Natural killer cell treated with Interleukin-12 subunit alpha and Interleukin-12 subunit beta and Interleukin-15 and Interleukin-18, amount 100 ng/mL, for 72 hours (primary cell): Measurements from ENCODE around the gene CHPF. TPM values are rescaled to one million over a fixed set of nuclear protein-coding genes. Genes with fewer than 3 reads are reported as not detected.

Experiments
- ATAC-seq, 2 donors: fragments of 150-1000 bp; cut with Tn5 transposase in 1 of 2; sonication (Bioruptor Pico), chemical (Tn5 transposase) in 1 of 2; 2 replicates each; pipeline ENCODE4 v1.10.0; 2021
- DNase-seq: peaks from one replicate; pipeline ENCODE4 v3.0.0; 2022; ENCODE audit warnings: low spot score
- H3K27ac Mint-ChIP-seq, 2 donors: 1 replicate in 1 of 2; 2 replicates in 1 of 2; pipeline ENCODE4 v1.8.0; 2022; ENCODE audit warnings: mixed read lengths in 2 of 2, mild to moderate bottlenecking in 1 of 2, moderate library complexity in 1 of 2
- H3K27me3 Mint-ChIP-seq, 2 donors: 1 replicate in 1 of 2; 2 replicates in 1 of 2; pipeline ENCODE4 v1.8.0; 2022; ENCODE audit warnings: mixed read lengths in 2 of 2
- H3K36me3 Mint-ChIP-seq: one replicate; pipeline ENCODE4 v1.8.0; 2022; ENCODE audit warnings: mixed read lengths
- H3K4me1 Mint-ChIP-seq, 2 donors: 1 replicate in 1 of 2; 2 replicates in 1 of 2; pipeline ENCODE4 v1.8.0; 2022; ENCODE audit warnings: low read depth in 2 of 2, mixed read lengths in 2 of 2, mild to moderate bottlenecking in 1 of 2
- H3K4me3 Mint-ChIP-seq: one replicate; pipeline ENCODE4 v1.8.0; 2022; ENCODE audit warnings: mixed read lengths
- H3K9me3 Mint-ChIP-seq: 2 replicates; pipeline ENCODE4 v1.8.0; 2022; ENCODE audit warnings: mixed read lengths
- total RNA-seq, 2 donors: library from RNA; stranded (reverse); gene quantifications; one replicate each; pipeline ENCODE4 v1.2.3, GENCODE V29; 2022

CHPF gene
- total RNA-seq, 2 donors from 2014 or later: 52.4 to 57.5 TPM

- no peaks in the 10 kb centered on the region for H3K9me3 Mint-ChIP-seq
- ATAC-seq (no peak), DNase-seq (no peak)
- no peak overlapping the region for H3K27ac Mint-ChIP-seq
- H3K4me3 Mint-ChIP-seq: no peak overlapping the region
- H3K36me3 Mint-ChIP-seq: no peaks in the 10 kb centered on the region
- peaks cover 22 to 32% of the 10 kb centered on the region in 2 donors for H3K27me3 Mint-ChIP-seq
- H3K4me1 Mint-ChIP-seq: peaks cover 0 to 2% of the 10 kb centered on the region in 2 donors
Measured at GRCh38 chr2:219491278-219491963, 52.2 kb downstream of the CHPF start.

GRCh38 chr2:219490600-219491130 lies 52.9 kb downstream of the CHPF start:
- H3K27ac Mint-ChIP-seq: no peak overlapping the region
- no peaks in the 10 kb centered on the region for H3K9me3 Mint-ChIP-seq
- H3K36me3 Mint-ChIP-seq: no peaks in the 10 kb centered on the region
- H3K4me3 Mint-ChIP-seq: no peak overlapping the region
- H3K4me1 Mint-ChIP-seq: no peaks in the 10 kb centered on the region
- DNase-seq (no peak), ATAC-seq (no peak)
- peaks cover 22 to 36% of the 10 kb centered on the region in 2 donors for H3K27me3 Mint-ChIP-seq

- no peak for ATAC-seq
- Mint-ChIP-seq H3K9me3 (no peaks in the 10 kb centered on the region), H3K4me1 (no peaks in the 10 kb centered on the region), H3K36me3 (no peaks in the 10 kb centered on the region), H3K27ac (no peak overlapping the region), H3K27me3 (peaks cover 22 to 39% of the 10 kb centered on the region in 2 donors), H3K4me3 (no peak overlapping the region)
- DNase-seq: no peak
Measured at GRCh38 chr2:219490186-219490585, 53.4 kb downstream of the CHPF start.

GRCh38 chr2:219489315-219489714 lies 54.3 kb downstream of the CHPF start:
- Mint-ChIP-seq H3K4me1 (no peaks in the 10 kb centered on the region), H3K36me3 (no peaks in the 10 kb centered on the region), H3K27me3 (peaks cover 22 to 35% of the 10 kb centered on the region in 2 donors)

More at GRCh38 chr2:219489315-219489714, 54.3 kb downstream of the CHPF start:
- Mint-ChIP-seq H3K4me3 (no peak overlapping the region), H3K27ac (no peak overlapping the region), H3K9me3 (no peaks in the 10 kb centered on the region)
- DNase-seq (no peak), ATAC-seq (no peak)

Other genes starting within 250 kb of the CHPF start
- not detected for gene PTPRN, start 234.4 kb downstream of the CHPF start, total RNA-seq
- gene RESP18, start 211.1 kb downstream of the CHPF start, total RNA-seq: not detected
- gene DNPEP, start 155.9 kb downstream of the CHPF start, total RNA-seq: 100 to 1,000 TPM in 1 of 2 donors, 10 to 100 TPM in 1; 85.3 to 116 TPM
- not detected for gene DES, start 125.4 kb downstream of the CHPF start, total RNA-seq
- under 1 TPM in 1 of 2 donors, not detected in 1; 0.86 TPM for gene SPEG, start 109.0 kb downstream of the CHPF start, total RNA-seq
- 10 to 100 TPM; 55.5 to 67.1 TPM for gene GMPPA, start 44.9 kb downstream of the CHPF start, total RNA-seq
- gene ASIC4, start 29.3 kb downstream of the CHPF start, total RNA-seq: under 1 TPM in 1 of 2 donors, not detected in 1; 0.12 TPM
- gene TMEM198, start 219 bp upstream of the CHPF start, total RNA-seq: 1 to 10 TPM; 3.6 to 7.6 TPM
- gene OBSL1, start 27.7 kb upstream of the CHPF start, total RNA-seq: 1 to 10 TPM in 1 of 2 donors, not detected in 1; 2.9 TPM
- not detected for gene INHA, start 28.5 kb upstream of the CHPF start, total RNA-seq
- gene STK11IP, start 54.0 kb upstream of the CHPF start, total RNA-seq: 10 to 100 TPM; 27.7 to 50.7 TPM
- gene SLC4A3, start 83.8 kb upstream of the CHPF start, total RNA-seq: not detected